Activated CD4-positive, alpha-beta T cell treated with anti-CD3 and anti-CD28 coated beads for 48 hours (primary cell): Measurements from ENCODE around the gene ZER1.

Experiments used
- DNase-seq: peaks from one replicate; pipeline ENCODE4 v3.0.0-alpha.2; 2020

Gene ZER1

GRCh38 chr9:128732576-128732975 is 39.2 kb downstream of the ZER1 start:
- DNase-seq: no peak

DNA sequence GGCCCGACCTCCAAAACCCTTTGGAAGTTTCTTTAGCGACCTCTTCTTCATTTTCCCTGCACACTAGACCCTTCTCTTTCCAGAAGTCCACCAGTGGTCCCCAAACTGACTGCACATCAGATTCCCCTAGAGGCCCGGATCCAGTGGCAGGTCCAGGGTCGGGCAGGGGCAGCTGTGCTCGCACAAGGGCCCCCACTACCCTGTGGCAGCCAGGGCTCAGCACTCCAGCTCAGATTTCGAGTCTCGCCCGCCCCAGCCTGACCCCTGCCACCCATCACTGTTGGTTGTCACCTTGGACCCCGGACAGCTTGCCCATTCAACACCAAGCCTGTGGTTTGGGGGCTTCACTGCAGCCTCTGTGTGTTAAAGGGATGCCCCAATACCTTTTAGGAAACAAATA is 40.0 kb downstream of the ZER1 start:
- DNase-seq: no peak

GRCh38 chr9:128731093-128731492 is 40.6 kb downstream of the ZER1 start:
- DNase-seq: no peak

DNA sequence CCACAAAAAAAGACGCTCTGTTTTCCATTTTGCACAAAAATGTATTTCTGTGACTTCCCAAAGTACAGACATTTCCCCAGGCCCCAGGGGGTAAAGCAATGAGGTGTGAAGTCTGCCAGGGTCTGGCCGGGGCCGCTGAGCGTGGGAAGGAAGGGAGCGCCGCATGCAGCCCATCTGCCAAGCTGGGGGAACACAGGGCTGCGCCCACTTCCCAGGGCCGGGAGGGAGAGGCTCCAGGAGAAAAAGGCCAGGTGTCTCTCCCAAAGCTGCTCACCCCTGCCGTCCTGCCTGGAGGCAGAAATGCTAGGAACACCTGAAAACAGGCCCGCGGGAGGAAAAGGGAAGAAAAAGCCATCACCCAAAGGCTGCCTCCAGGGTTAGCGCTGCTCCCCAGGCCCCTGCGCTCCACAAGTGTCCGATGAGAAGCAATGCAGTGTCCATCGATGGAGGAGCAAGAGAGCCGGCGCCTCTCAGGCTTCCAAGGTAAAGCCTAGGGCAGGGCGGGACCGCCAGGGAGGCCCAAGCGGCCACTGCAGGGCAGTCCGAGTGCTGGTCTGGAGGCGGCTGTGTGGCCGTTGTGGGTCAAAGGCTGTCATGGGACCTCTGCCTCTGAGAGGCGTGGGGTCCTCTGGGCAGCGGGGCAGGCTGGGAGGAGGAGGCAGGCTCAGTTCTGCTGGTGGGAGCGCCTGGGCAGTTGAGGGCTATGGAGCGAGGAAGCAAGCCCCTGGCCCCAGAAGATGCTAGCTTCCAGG is 41.8 kb downstream of the ZER1 start:
- DNase-seq: no peak

DNA sequence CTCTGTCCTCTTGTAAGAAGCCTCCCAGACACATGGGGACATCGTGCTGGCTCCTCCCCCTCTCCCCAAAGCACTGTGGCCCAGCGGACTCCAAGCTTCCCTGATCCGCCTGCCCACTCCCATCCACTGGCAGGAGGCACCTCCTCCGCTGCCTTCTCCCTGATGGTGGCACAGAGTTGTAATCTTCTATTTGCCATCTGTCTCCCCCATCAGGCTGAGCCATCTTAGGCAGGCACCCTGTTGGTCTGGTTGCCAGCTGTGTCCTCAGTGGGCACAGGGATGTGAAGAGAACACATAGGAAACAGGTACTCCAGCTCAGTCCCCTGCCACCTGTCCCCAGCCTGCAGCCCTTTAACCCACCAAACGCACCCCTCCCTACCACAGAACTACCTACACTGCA is 42.4 kb downstream of the ZER1 start:
- no peak for DNase-seq

- no peak for DNase-seq
Observed at GRCh38 chr9:128728298-128728697, 43.4 kb downstream of the ZER1 start.

- no peak for DNase-seq
Observed at GRCh38 chr9:128727640-128728248, 44.0 kb downstream of the ZER1 start.

DNA sequence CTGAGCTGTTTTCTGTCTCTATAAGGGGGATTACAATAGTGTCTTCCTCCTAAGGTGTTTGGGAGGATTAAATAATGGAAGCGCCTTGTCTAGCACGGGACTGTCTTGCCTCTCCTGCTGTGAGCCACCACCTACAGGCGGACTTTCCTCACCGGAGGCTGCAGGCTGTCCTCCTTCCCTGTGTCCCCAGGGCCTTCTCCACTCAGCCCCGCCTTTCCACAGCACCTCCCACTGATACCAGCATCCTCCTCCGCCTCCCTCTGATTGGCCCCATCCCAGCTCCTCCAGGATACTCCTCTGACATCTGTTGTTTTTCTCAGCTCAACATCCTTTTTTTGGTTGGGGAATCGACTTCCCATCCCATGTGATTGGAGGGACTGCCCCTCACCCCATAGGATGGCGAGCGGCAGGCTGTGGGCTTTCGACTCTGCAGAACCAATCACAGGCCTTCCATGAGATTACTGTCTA is 46.9 kb downstream of the ZER1 start:
- peak; percentile 65 for DNase-seq

- peak; percentile 100 for DNase-seq
Observed at GRCh38 chr9:128723866-128724743, 47.6 kb downstream of the ZER1 start, which contains the start of gene ZDHHC12. Gene ZDHHC12, minus strand, starts transcription at chr9:128724127. Its CDS starts 34 bp downstream, at chr9:128724093.

- no peak for DNase-seq
Observed at GRCh38 chr9:128723352-128723865, 48.3 kb downstream of the ZER1 start.

DNA sequence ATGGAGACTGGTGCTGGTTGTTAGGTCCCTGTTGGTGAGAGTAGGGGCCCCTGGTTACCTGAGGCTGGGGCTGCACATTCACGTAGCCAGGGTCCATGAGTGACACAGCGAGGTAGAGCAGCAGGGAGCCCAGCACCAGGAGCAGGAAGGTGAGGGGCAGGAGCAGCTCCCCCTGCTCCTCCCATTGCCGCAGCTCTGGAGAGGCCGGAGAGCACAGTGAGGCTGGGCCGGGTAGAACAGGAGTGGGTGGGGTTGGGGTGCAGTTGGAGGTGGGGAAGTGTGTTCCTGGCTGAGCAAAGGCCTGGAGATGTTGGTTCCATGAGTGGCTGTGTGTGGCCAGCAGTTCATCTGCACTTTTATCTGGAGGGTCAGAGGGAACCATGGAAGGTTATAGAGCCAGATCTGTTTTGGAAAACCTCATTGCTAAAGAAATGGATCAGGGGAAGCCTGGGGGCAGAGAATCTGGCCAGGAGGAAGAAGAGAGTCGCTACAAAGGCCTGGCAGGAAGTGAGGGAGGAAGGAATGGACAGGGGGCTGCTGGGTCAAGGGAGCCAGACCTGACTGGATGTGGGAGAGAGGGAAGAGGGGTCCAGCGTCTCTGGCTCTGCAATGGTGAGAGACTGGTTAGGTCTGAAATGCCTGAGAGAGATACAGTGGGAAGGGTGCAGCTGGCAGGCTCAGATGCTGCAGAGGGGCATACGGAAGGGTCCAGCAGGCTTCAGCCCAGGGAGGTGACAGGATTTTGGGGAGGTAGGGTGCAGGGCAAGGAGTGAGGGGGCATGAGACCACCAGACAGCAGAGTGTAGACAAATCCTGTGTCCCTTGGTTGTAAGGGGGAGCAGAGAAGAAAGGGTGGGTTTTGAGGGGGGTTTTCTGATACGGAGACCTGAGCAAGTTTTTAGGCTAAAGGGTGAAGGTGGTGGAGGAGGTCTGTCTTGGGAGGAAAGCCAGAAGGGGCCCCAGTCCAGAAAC is 49.1 kb downstream of the ZER1 start:
- DNase-seq: no peak

- no peak for DNase-seq
Observed at GRCh38 chr9:128721487-128722010, 50.2 kb downstream of the ZER1 start.

DNA sequence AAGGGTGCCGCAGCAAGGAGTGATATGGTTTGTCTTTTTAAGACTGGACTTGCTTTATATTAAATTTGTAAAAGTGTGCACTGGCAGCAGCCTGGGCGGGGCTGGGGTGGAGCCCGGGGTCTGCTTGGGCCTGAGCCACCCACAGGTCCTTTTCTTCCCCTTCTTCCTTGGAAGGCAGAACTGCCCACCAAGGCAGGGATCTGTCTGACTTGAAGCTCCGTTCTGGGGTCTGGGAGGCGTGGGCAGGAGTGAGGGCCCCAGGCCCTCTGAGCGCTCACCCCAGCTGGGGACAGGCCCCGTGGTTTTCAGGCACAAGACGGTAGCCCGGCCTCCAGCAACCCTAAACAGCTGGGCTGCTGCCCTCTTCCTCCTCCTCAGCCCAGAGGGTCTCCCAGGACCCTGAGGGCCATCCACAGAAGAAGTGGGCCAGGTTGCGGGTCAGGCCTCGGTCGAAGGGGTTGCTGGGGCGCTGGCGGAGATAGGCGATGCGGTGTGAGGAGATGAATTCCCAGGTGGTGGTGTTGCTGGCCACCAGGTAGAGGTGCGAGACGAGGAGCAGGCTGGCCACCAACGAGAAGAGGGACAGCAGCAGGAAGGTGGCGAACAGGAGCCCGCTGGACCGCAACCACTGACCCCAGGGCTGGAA is 50.8 kb downstream of the ZER1 start:
- no peak for DNase-seq

GRCh38 chr9:128719919-128720605 is 51.7 kb downstream of the ZER1 start:
- no peak for DNase-seq

DNA sequence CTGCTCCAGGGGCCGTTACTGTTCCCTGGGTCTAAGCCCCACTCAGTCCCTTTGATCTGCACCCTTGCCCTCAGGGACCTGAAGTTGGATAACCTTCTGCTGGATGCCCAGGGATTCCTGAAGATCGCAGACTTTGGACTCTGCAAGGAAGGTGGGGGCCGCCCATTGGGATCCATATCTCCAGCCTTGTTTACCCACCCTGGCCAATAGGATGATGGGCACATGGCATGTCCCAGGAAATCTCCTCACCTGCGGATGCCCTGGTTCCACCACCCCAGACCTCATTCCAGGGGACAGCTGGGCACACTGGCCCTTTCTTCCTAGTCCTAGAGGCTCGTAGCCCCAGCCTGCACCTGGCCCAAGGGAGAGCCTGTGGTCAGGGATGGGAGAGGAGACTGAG is 53.3 kb downstream of the ZER1 start:
- DNase-seq: no peak

- no peak for DNase-seq
Observed at GRCh38 chr9:128718047-128718446, 53.7 kb downstream of the ZER1 start.

DNA sequence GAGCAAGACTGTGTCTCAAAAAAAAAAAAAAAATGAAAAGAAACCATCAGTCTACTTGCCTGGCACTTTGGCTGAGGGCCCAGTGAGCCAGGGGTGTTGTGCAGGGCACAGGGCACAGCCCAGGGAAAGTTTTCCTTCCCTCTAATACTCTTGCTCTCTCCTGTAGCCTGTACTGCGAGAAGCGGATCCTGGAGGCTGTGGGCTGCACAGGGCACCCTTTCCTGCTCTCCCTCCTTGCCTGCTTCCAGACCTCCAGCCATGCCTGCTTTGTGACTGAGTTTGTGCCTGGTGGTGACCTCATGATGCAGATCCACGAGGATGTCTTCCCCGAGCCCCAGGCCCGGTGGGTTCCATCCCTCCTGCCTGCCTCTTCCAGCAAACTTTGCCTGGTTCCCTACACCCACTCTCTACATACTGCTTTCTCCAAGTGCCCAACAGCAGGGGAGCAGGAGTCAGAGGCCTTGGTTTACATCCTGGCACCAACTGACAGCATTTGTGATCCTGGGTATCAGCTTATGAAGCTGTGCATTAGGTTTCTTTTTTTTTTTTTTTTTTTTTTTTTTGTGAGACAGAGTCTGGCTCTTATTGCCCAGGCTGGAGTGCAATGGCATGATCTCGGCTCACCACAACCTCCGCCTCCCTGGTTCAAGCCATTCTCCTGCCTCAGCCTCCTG is 55.0 kb downstream of the ZER1 start:
- no peak for DNase-seq

GRCh38 chr9:128715436-128715750 is 56.3 kb downstream of the ZER1 start:
- DNase-seq: no peak

DNA sequence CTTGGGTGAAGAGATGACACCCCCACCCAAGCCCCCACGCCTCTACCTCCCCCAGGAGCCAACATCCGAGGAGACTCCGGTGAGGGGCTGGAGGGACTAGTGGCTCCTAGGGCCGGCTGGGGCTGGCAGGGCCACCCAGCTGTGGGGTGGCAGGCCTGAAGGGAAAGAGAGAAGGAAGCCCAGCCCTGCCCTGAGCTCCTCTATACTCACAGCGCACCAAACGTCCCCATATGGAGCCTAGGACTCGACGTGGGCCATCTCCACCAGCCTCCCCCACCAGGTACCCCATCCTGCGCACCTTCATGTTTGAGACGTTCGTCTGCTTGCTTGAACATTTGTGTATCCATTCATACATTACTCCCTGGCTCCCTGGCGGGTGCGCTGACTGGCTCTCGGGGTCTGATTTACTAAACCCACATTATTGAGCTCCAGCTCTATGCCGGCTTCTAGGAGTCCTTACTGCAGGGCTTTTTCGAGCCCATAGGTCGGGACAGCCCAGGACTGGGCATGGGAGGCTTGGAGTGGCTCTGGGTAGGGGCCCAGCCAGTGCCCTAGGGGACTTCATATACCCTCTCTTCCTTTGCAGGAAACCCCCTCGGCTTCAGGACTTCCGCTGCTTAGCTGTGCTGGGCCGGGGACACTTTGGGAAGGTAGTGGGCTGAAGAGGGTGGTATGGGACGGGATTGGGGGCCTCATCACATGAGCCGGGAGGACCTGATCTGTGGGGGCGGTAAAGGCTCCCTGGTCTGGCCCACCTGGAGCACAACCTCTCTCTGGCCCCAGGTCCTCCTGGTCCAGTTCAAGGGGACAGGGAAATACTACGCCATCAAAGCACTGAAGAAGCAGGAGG is 56.9 kb downstream of the ZER1 start:
- DNase-seq: no peak
